GM19023 (cell line): ENCODE measurements around the gene GNLY.
"Not testable (repeated sequence)": the region's sequence is repeated elsewhere in the genome, so short reads cannot be mapped to it uniquely, and the experiment has no call there.

ENCODE experiments used
- ATAC-seq: cut with Tn5 transposase; IDR thresholded peaks from one replicate; pipeline ENCODE4 v1.9.1; 2021; ENCODE audit warnings: mild to moderate bottlenecking, moderate library complexity; ENCODE audit not compliant: unreplicated experiment

GNLY gene

DNA sequence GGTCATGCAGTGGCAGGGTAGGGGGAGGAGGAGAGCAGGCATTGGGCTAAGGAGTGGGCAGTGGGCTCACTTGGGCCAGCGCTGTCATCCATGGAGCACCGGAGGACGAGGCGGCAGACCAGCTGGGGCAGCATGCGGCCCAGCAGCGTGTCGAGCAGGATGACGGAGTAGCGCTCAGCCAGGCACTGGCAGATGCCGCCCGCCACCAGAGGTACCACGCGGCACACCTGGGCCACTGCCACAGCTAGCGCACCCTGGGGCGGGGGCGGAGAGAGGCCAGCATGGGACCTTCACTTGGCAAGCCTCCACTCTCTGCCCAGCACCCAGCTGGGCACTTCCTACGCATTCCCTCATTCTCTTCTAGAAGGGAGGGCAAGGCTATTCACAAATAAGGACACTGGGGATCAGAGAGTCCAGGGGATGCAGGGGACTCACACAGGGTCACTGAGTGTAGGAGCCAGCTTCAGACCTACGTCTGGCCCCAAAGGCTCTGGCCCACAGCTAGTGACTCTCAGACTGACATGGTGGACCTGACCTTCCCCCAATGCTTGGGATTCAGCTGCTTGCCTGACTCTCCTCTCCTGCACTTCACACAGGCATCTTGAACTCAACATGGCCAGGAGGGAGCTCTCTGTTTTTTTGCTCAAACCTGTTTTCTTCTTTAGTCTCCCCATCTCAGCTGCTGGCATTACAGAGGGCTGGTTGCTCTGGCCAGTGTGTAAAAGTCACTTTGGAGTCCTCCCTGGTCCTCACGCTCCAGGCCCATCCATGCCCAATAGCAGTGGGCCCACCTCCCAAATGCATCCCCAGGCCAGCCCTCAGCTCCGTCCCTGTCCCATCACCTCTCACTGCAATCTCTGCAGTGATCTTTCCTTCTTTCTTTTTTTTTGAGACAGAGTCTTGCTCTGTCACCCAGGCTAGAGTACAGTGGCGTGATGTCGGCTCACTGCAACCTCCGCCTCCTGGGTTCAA is 30.3 kb upstream of the GNLY start:
- no peak for ATAC-seq

- ATAC-seq: no peak
Measured at GRCh38 chr2:85665264-85665937, 28.8 kb upstream of the GNLY start.

GRCh38 chr2:85666016-85666415 is 28.1 kb upstream of the GNLY start:
- ATAC-seq: no peak

DNA sequence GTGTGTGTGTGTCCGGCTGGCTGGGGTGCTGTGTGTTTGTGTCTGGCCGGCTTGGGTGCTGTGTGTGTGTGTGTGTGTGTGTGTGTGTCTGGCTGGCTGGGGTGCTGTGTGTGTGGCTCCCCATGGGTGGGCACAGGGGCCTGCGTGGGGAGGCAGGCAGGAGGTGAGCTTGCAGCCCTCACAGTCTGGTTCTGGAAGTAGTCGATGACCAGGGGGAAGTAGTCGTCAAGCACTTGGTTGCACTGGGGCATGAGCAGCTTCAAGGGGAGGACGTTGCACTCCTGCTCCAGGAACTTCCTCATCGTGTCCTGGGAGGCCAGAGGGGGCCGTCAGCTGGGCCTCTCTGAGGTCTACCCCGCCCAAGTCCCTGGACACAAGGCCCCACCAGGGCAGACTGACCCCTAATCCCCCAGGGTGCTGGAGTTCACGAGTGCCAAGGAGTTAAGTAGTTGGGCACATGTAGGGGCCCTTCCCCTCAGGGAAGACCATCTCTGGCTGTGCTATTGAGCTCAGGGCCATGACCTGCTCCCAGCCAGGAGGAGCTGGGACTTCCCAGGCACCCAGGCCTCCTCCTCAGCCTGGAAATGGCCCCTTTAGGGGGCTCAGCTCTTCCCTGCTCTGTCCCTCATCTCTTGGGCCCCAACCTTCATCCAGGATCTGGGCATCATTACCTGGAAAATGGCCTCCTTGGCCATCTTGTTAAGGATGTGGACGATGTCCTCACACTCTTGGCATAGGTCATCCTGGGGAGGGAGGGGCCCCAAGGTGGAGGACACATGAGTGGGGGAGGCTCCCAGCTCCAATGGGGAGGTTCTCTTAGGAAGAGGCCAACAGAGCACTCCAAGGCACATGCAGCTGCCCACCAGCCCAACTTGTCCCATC is 27.5 kb upstream of the GNLY start:
- ATAC-seq: no peak

GRCh38 chr2:85667561-85668008 is 26.6 kb upstream of the GNLY start:
- no peak for ATAC-seq

GRCh38 chr2:85668009-85668856 is 25.9 kb upstream of the GNLY start, which contains the start of gene SFTPB:
Gene SFTPB (minus strand): TSS chr2:85668199. CDS start chr2:85668183, 16 bp downstream.
- ATAC-seq: no peak

DNA sequence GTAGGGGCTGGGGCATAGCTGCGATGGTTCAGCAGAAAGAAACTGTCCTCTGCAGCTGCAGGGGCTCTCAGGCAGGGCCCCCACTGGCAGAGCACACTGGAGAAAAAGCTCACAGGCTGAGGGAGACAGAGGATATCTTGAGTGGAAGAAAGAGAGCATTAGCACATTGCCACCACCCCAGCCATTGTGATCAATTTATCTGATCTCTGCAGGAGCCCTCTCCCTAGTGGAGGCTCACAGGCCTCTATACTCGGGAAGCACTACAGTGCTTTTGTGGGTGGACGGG is 25.4 kb upstream of the GNLY start:
- no peak for ATAC-seq

DNA sequence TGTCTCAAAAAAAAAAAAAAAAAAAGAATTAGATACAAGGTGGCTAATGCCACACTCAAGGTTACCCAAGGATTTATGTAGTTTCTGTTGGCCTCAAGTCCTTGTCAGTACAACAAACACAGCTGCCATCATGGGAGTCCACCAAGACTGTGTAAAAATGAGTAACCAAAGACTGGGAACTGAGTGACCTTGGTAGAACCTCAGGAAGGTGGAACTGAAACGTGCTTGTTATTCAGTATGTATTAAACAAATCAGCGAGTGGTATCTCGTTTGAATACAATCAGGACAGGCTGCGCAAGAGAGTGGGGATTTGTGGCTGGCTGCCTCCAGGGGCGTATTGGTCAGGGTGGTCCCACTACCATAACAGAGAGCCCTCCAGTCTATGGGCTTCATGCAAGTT is 24.6 kb upstream of the GNLY start:
- peak; percentile 70 for ATAC-seq

DNA sequence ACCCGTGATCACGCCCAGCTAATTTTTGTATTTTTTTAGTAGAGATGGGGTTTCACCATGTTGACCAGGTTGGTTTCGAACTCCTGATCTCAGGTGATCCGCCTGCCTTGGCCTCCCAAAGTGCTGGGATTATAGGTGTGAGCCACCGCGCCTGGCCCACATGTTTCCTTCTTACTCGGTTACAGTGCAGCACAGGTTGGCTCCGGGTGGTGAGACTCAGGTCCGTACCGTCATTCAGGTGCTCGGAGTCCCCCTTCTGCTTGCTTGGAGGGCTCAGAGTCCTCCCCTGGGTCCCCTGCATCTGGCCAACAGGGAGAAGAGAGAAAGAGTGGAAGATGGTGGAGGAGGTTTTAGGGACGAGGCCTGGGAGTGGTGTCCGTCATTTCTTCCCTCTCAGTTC is 23.7 kb upstream of the GNLY start:
- ATAC-seq: not testable (repeated sequence)

DNA sequence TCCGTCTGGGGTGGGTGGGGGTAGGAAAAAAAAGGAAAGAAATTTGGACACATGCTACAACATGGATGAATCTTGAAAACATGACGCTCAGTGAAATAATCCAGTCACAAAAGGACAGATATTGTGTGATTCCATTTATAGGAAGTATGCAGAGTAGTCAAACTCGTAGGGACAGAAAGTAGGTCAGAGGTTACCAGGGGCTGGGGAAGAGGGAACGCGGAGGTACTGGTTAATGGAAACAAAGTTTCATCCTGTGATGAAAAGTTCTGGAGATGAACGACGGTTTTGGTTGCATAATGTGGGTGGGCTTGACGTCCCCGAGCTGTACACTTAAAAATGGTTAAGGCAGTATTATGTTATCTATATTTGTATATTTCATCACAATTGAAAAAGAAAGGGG is 21.7 kb upstream of the GNLY start:
- no peak for ATAC-seq

- ATAC-seq: no peak
Measured at GRCh38 chr2:85673716-85674375, 20.3 kb upstream of the GNLY start.

- no peak for ATAC-seq
Measured at GRCh38 chr2:85674417-85674816, 19.7 kb upstream of the GNLY start.

GRCh38 chr2:85675427-85675826 is 18.7 kb upstream of the GNLY start:
- no peak for ATAC-seq

DNA sequence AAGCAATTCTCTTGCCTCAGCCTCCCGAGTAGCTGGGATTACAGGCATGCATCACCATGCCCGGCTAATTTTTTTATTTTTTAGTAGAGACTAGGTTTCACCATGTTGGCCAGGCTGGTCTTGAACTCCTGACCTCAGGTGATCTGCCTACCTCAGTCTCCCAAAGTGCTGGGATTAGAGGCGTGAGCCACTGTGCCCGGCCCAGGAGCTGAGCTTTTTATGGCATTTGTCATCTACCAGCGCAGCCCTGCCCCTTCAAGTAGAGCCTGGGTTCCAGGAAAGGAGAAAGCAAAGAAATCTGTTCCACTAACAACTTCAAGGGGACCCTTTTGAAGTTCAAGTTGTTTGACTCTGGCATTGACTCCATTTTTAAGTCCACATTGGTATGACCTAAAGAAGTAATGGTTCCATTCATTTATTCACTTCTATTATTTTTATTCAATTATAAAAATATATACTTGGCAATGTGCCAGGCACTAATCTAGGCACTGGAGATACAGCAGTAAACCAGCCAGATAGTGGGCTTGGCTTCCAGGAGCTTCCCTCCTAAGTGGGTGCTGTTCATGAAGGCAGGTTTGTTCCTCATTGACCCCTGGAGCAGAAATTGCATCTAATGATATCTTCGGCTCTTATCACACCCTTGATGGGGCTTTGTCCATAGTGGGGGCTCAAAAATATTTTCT is 18.2 kb upstream of the GNLY start:
- ATAC-seq: no peak

DNA sequence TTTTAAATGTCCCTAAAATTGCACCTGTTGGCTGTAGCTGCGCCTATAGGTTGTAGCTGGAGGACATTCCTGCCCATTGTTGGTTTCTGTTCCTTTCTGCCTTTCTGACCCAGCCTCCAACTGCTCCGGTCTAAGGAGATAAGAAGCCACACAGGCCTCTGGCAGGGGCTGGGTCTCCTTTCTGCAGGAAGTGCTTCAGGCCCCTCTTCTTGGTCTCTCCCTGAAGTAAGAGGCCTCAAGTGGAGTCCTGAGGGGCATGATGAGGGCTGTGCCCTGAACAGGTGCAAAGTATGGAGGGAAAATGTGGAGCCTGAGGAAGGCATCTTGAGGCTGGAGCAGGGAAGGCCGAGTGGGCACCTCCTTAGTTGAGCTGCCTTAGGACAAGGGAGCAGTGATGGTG is 15.8 kb upstream of the GNLY start:
- no peak for ATAC-seq

GRCh38 chr2:85678794-85679672 is 15.1 kb upstream of the GNLY start:
- ATAC-seq: peak; percentile 85

DNA sequence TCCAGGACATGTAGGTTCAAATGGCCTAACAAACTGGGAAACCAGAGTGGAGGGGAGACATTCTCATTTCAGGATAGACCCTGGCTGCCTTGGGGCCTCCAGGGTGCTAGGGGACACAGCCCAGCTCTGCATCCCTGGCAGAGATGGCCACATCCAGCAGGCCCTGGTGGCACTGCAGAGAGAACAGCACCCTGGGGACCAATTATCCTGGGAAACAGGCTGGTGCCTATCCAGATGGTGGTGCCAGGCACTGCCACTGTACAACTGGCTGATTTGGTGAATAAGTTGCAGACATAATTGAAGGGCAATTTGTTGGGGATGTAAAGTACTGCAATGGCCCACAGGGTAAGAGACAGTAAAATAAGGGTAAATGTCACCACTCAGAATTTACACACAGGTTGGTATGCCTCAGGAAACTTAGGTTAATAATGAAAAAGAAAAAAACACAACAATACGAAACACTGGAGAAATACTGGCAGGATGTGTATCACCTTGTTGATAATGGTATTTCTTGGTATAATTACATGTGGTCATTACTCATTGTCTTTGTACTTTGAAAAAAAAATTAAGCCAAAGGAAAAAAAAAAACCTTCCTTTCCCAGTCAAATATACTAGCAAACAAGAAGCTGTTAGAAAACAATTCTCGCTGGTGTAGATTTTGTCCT is 13.3 kb upstream of the GNLY start:
- ATAC-seq: no peak

DNA sequence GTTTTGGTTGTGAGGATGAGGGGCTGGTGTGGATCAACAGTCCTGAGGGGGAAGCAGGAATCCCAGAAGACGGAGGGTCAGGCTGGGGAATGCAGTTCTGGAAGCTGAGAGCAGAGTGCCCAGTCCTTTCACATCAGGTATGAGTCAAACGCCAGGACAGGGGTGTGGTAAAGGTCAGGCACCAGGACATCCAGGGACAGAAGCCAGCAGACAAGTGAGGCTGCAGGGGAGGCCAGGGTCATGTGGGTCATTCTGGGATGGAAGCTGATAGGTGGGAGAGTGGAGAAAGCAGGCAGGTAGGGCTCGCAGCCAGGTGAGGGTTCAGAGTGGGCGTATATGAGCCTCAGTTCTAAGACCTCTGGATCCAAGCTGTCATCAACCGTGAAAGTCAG is 12.8 kb upstream of the GNLY start:
- no peak for ATAC-seq
